NCI-H460 (cell line): ENCODE results near the gene IQGAP1. TPM values are rescaled to one million over a fixed set of nuclear protein-coding genes. Genes with fewer than 3 reads are reported as not detected.
A peak's percentile ranks its signal among the peaks of the same experiment; 100 is the strongest.
"Not testable (repeated sequence)": the region's sequence is repeated elsewhere in the genome, so short reads cannot be mapped to it uniquely, and the experiment has no call there.

Experiments used
- DNase-seq: peaks from one replicate; pipeline ENCODE4 v3.0.0-alpha.2; 2016; ENCODE audit warnings: low read depth; ENCODE audit errors: extremely low read depth
- small RNA-seq, 2 experiments: library from RNA; depleted of rRNA; stranded (forward); fragments of <200 nt; gene quantifications; one replicate each; pipeline ENCODE3, GENCODE V24; 2014
- total RNA-seq: library from RNA; depleted of rRNA; stranded (reverse); fragments of >200 nt; shearing (Covaris generic); gene quantifications from 2 replicates; pipeline ENCODE4 v1.2.3, GENCODE V29; 2014; rRNA removed

IQGAP1 gene
- total RNA-seq, 1 experiment from 2014 or later = 169 TPM

DNA sequence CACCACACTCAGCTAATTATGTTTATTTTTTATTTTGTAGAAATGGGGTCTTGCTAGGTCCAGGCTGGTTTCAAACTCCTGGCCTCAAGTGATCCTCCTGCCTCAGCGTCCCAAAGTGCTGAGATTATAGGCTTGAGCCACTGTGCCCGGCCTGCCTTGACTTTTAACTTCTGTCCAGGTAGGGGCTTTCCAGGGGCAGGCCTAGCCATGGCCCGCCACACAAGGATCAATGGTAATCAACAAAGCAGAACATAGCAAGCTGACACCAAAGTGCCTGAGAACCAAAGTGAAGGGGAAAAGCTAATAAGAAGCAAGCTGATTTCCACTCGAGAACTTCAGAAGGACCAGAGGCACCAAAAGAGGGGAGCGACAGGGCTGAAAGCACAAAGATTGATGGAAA lies 132.3 kb downstream of the IQGAP1 start:
- no peak for DNase-seq

GRCh38 chr15:90523373-90523772 lies 135.3 kb downstream of the IQGAP1 start:
- no peak for DNase-seq

DNA sequence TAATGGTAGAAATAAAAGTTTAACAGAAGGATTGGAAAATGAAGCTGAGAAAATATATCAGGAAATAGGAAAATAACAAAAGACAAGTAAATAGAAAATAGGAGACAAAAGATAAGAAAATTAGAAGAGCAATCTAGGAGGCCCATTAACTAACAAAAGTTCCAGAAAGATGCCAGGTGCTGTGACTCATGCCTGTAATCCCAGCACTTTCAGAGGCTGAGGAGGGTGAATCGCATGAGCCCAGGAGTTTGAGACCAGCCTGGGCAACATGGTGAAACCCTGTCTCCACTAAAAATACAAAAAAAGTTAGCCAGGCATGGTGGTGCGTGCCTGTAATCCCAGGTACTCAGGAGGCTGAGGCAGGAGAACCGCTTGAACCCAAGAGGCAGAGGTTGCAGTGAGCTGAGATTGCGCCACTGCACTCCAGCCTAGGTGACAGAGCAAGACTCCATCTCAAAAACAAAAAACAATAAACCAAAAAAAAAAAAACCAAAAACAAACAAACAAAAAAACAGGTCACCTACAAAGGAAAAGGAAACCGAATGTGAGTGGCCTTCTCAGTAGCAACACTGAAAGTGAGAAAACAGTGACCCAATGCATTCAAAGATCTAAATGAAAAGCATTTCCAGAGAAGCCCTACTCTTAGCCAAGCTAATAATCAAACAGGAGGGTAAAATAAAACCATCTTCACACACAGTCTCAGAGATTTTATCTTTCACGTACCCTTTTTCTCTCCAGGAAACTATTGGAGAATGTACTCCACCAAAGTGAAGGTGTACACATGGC lies 136.2 kb downstream of the IQGAP1 start:
- not testable (repeated sequence) for DNase-seq

- no peak for DNase-seq
These were observed 140.9 kb downstream of the IQGAP1 start for GRCh38 chr15:90529011-90529370.

GRCh38 chr15:90529371-90530249 lies 141.6 kb downstream of the IQGAP1 start, which contains the start of gene CRTC3:
CRTC3 (plus strand) TSS chr15:90529923; CDS start chr15:90530072, 149 bp downstream.
- peak; percentile 33 for DNase-seq

DNA sequence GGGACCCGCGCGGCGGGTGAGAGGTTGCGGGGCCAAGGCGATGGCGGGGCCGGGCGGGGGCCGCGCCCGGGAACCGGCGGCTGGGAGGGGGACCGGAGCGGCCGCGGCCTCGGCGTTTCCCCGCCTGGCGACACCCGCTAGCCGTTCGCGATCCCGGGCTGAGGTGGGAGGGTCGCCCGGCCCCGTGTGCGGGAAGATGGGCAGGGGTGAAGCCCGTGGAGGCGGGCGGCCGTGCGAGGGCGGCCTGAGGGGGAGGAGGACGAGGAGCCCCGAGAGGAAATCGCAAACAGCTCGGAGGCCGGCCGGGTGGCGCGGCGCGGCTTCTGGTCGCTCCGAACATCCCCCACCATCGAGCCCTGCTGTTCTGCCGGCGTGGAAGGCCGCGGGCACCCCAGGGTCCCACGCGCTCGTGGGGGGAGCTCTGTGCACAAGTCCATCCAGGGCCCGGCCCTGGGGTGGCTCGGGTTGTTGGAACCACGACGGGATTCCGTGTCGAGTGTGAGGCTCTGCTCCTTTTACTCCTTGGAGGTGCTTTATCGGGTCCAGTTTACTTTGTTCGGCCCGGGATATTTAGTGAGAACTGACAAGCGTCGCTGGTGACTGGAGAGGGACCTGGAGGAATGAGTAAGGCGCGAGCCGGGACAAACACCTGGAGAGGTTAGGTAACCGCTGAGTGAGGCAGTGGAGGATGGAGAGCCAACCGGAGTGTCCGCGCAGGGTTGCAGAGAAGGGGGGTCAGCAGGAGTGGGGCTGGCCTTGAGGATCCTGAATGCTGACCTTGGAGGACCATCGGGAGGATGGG lies 142.4 kb downstream of the IQGAP1 start:
- DNase-seq = no peak

DNA sequence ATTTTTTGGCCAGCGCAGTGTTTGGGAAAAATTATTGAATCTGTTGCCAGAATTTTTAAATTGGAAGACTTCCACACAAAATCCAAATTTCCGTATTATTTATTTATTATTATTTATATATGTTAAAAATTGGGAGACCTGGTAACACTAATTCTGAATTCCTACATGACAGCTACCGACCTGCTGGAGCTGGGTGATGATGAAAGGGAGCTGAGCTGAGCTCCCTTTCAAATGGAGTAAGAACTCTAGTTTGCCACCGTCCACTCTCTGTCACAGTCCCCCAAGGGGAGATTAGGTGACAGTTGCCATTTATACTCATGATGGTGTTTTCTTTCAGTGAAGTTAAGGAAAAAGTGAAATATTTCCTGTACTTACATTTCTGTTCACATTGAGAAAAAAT lies 143.1 kb downstream of the IQGAP1 start:
- no peak for DNase-seq

DNA sequence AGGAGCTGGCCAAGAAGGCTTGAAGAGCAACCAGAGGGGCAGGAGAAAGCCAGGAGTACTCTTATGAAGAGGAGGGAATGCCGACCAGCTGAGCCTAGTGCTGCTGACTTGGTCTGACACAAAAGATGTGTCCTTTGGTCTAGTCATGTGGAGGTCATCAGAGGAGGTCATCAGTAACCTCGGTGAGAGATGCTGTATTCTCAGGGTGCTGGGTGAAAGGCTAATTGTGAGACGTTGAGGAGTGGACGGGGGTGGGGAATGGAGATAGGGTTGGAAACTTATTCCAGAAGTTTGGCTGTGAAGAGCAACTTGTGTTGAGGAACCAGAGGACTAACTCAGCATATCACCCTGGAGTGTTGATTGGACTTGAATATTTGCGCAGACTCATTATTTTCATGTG lies 147.2 kb downstream of the IQGAP1 start:
- no peak for DNase-seq

- DNase-seq = no peak
These were observed 151.7 kb downstream of the IQGAP1 start for GRCh38 chr15:90539789-90540188.

DNA sequence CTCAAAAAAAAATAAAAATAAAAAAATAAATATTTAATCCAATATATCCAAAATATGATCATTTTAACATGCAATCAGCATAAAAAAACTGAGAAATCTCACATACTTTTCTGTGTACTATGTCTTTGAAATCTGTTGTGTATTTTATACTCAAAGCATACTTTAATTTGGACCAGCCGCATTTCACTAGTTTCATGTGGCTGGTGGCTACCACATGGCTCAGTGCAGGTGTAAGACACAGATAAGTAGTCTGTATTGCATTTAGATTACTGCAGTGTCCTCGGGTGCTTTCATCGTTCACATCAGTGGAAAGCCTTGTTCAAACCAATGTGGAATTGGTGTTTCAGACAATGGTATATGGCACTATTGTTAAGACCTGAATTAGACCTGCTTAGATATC lies 152.7 kb downstream of the IQGAP1 start:
- DNase-seq = no peak

- no peak for DNase-seq
These were observed 157.1 kb downstream of the IQGAP1 start for GRCh38 chr15:90545095-90545494.

GRCh38 chr15:90547540-90547939 lies 159.5 kb downstream of the IQGAP1 start:
- DNase-seq = no peak

- DNase-seq = no peak
These were observed 162.9 kb downstream of the IQGAP1 start for GRCh38 chr15:90550919-90551318.

Small RNA genes within 50 kb of the gene (small RNA-seq; reads per million reads assigned to genes)
- gene NDUFA3P4 = 0 reads per million in 2 experiments

Other genes starting within 250 kb of the IQGAP1 start
- 14.4 and 15.8 TPM in 2 replicates for gene SEMA4B, start 186.9 kb upstream of the IQGAP1 start, total RNA-seq
- 51.0 and 54.1 TPM in 2 replicates for gene CIB1, start 154.3 kb upstream of the IQGAP1 start, total RNA-seq
- 1.2 and 3.4 TPM in 2 replicates for gene GDPGP1, start 154.0 kb upstream of the IQGAP1 start, total RNA-seq
- gene TTLL13, start 138.7 kb upstream of the IQGAP1 start, total RNA-seq = 0.10 and 0.43 TPM in 2 replicates
- gene NGRN, start 122.6 kb upstream of the IQGAP1 start, total RNA-seq = 119 and 120 TPM in 2 replicates
- 0.69 and 1.5 TPM in 2 replicates for gene ZNF774, start 36.0 kb upstream of the IQGAP1 start, total RNA-seq
- 28.5 and 31.1 TPM in 2 replicates for gene CRTC3, start 141.7 kb downstream of the IQGAP1 start, total RNA-seq